Measurements from ENCODE around the gene CLK4.
"Not testable (repeated sequence)": the region's sequence is repeated elsewhere in the genome, so short reads cannot be mapped to it uniquely, and the experiment has no call there.

CLK4 gene

GRCh38 chr5:178589180-178590140 lies 37.4 kb downstream of the CLK4 start:
- Histone ChIP-seq H3K27ac (ENCODE audit: low read depth, low read length) (no peak overlapping the region), H3K27me3 (ENCODE audit: control insufficient read depth in 1 of 2, insufficient read depth in 2 of 2, low read length in 2 of 2) (peaks cover 19 to 37% of the 10 kb centered on the region in 2 donors), H3K9ac (ENCODE audit: low read depth in 1 of 2, low read length in 2 of 2) (no peak overlapping the region), H3K4me1 (ENCODE audit: control insufficient read depth in 1 of 2, insufficient read depth in 2 of 2, low read length in 2 of 2) (no peaks in the 10 kb centered on the region), H3K9me3 (ENCODE audit: control insufficient read depth in 1 of 2, low read length in 2 of 2) (peaks cover 0 to 4% of the 10 kb centered on the region in 2 donors), H3K36me3 (ENCODE audit: control insufficient read depth in 1 of 2, insufficient read depth in 2 of 2, low read length in 2 of 2) (no peaks in the 10 kb centered on the region), H3K4me3 (ENCODE audit: low read depth in 1 of 2, low read length in 2 of 2) (peak overlapping the region in 1 of 2 donors; percentile 40)

- H3K36me3 ChIP-seq (ENCODE audit: control insufficient read depth in 1 of 2, insufficient read depth in 2 of 2, low read length in 2 of 2): no peaks in the 10 kb centered on the region
- H3K9me3 ChIP-seq (ENCODE audit: control insufficient read depth in 1 of 2, low read length in 2 of 2): peaks cover 0 to 4% of the 10 kb centered on the region in 2 donors
- no peak overlapping the region for H3K27ac ChIP-seq (ENCODE audit: low read depth, low read length)
- H3K9ac ChIP-seq (ENCODE audit: low read depth in 1 of 2, low read length in 2 of 2): no peak overlapping the region
- H3K4me1 ChIP-seq (ENCODE audit: control insufficient read depth in 1 of 2, insufficient read depth in 2 of 2, low read length in 2 of 2): no peaks in the 10 kb centered on the region
- H3K4me3 ChIP-seq (ENCODE audit: low read depth in 1 of 2, low read length in 2 of 2): no peak overlapping the region
- H3K27me3 ChIP-seq (ENCODE audit: control insufficient read depth in 1 of 2, insufficient read depth in 2 of 2, low read length in 2 of 2): peaks cover 19 to 37% of the 10 kb centered on the region in 2 donors
These were observed 38.1 kb downstream of the CLK4 start for GRCh38 chr5:178588769-178589168.

- Histone ChIP-seq H3K4me1 (ENCODE audit: control insufficient read depth in 1 of 2, insufficient read depth in 2 of 2, low read length in 2 of 2) (no peaks in the 10 kb centered on the region), H3K9ac (ENCODE audit: low read depth in 1 of 2, low read length in 2 of 2) (no peak overlapping the region), H3K36me3 (ENCODE audit: control insufficient read depth in 1 of 2, insufficient read depth in 2 of 2, low read length in 2 of 2) (no peaks in the 10 kb centered on the region), H3K27me3 (ENCODE audit: control insufficient read depth in 1 of 2, insufficient read depth in 2 of 2, low read length in 2 of 2) (peaks cover 19 to 37% of the 10 kb centered on the region in 2 donors), H3K27ac (ENCODE audit: low read depth, low read length) (no peak overlapping the region), H3K4me3 (ENCODE audit: low read depth in 1 of 2, low read length in 2 of 2) (no peak overlapping the region), H3K9me3 (ENCODE audit: control insufficient read depth in 1 of 2, low read length in 2 of 2) (peaks cover 0 to 4% of the 10 kb centered on the region in 2 donors)
These were observed 38.9 kb downstream of the CLK4 start for GRCh38 chr5:178587763-178588611.

- no peaks in the 10 kb centered on the region for H3K36me3 ChIP-seq (ENCODE audit: control insufficient read depth in 1 of 2, insufficient read depth in 2 of 2, low read length in 2 of 2)
- no peak overlapping the region for H3K27ac ChIP-seq (ENCODE audit: low read depth, low read length)
- no peak overlapping the region for H3K4me3 ChIP-seq (ENCODE audit: low read depth in 1 of 2, low read length in 2 of 2)
- no peak overlapping the region for H3K9ac ChIP-seq (ENCODE audit: low read depth in 1 of 2, low read length in 2 of 2)
- peaks cover 0 to 4% of the 10 kb centered on the region in 2 donors for H3K9me3 ChIP-seq (ENCODE audit: control insufficient read depth in 1 of 2, low read length in 2 of 2)
- no peaks in the 10 kb centered on the region for H3K4me1 ChIP-seq (ENCODE audit: control insufficient read depth in 1 of 2, insufficient read depth in 2 of 2, low read length in 2 of 2)
- H3K27me3 ChIP-seq (ENCODE audit: control insufficient read depth in 1 of 2, insufficient read depth in 2 of 2, low read length in 2 of 2): peaks cover 19 to 35% of the 10 kb centered on the region in 2 donors
These were observed 40.5 kb downstream of the CLK4 start for GRCh38 chr5:178586396-178586795.

- not testable (repeated sequence) for H3K9me3 ChIP-seq (ENCODE audit: control insufficient read depth in 1 of 2, low read length in 2 of 2); H3K4me3 ChIP-seq (ENCODE audit: low read depth in 1 of 2, low read length in 2 of 2); H3K36me3 ChIP-seq (ENCODE audit: control insufficient read depth in 1 of 2, insufficient read depth in 2 of 2, low read length in 2 of 2); H3K4me1 ChIP-seq (ENCODE audit: control insufficient read depth in 1 of 2, insufficient read depth in 2 of 2, low read length in 2 of 2); H3K27ac ChIP-seq (ENCODE audit: low read depth, low read length); H3K9ac ChIP-seq (ENCODE audit: low read depth in 1 of 2, low read length in 2 of 2)
- H3K27me3 ChIP-seq (ENCODE audit: control insufficient read depth in 1 of 2, insufficient read depth in 2 of 2, low read length in 2 of 2): peaks cover 19 to 25% of the 10 kb centered on the region in 2 donors
These were observed 41.4 kb downstream of the CLK4 start for GRCh38 chr5:178585421-178585820.

- Histone ChIP-seq H3K9me3 (ENCODE audit: control insufficient read depth in 1 of 2, low read length in 2 of 2) (peaks cover 0 to 4% of the 10 kb centered on the region in 2 donors), H3K4me1 (ENCODE audit: control insufficient read depth in 1 of 2, insufficient read depth in 2 of 2, low read length in 2 of 2) (no peaks in the 10 kb centered on the region), H3K27ac (ENCODE audit: low read depth, low read length) (no peak overlapping the region), H3K27me3 (ENCODE audit: control insufficient read depth in 1 of 2, insufficient read depth in 2 of 2, low read length in 2 of 2) (peaks cover 6 to 13% of the 10 kb centered on the region in 2 donors), H3K4me3 (ENCODE audit: low read depth in 1 of 2, low read length in 2 of 2) (no peak overlapping the region), H3K36me3 (ENCODE audit: control insufficient read depth in 1 of 2, insufficient read depth in 2 of 2, low read length in 2 of 2) (no peaks in the 10 kb centered on the region), H3K9ac (ENCODE audit: low read depth in 1 of 2, low read length in 2 of 2) (no peak overlapping the region)
These were observed 43.6 kb downstream of the CLK4 start for GRCh38 chr5:178583279-178583678.

GRCh38 chr5:178582291-178582690 lies 44.6 kb downstream of the CLK4 start:
- Histone ChIP-seq H3K27ac (ENCODE audit: low read depth, low read length) (no peak overlapping the region), H3K36me3 (ENCODE audit: control insufficient read depth in 1 of 2, insufficient read depth in 2 of 2, low read length in 2 of 2) (no peaks in the 10 kb centered on the region), H3K9me3 (ENCODE audit: control insufficient read depth in 1 of 2, low read length in 2 of 2) (peaks cover 0 to 4% of the 10 kb centered on the region in 2 donors), H3K4me1 (ENCODE audit: control insufficient read depth in 1 of 2, insufficient read depth in 2 of 2, low read length in 2 of 2) (no peaks in the 10 kb centered on the region), H3K4me3 (ENCODE audit: low read depth in 1 of 2, low read length in 2 of 2) (no peak overlapping the region), H3K9ac (ENCODE audit: low read depth in 1 of 2, low read length in 2 of 2) (no peak overlapping the region), H3K27me3 (ENCODE audit: control insufficient read depth in 1 of 2, insufficient read depth in 2 of 2, low read length in 2 of 2) (peaks cover 4 to 14% of the 10 kb centered on the region in 2 donors)

- no peak overlapping the region for H3K27ac ChIP-seq (ENCODE audit: low read depth, low read length)
- H3K4me3 ChIP-seq (ENCODE audit: low read depth in 1 of 2, low read length in 2 of 2): no peak overlapping the region
- H3K9me3 ChIP-seq (ENCODE audit: control insufficient read depth in 1 of 2, low read length in 2 of 2): peaks cover 0 to 4% of the 10 kb centered on the region in 2 donors
- H3K4me1 ChIP-seq (ENCODE audit: control insufficient read depth in 1 of 2, insufficient read depth in 2 of 2, low read length in 2 of 2): no peaks in the 10 kb centered on the region
- no peak overlapping the region for H3K9ac ChIP-seq (ENCODE audit: low read depth in 1 of 2, low read length in 2 of 2)
- H3K36me3 ChIP-seq (ENCODE audit: control insufficient read depth in 1 of 2, insufficient read depth in 2 of 2, low read length in 2 of 2): no peaks in the 10 kb centered on the region
- peaks cover 0 to 14% of the 10 kb centered on the region in 2 donors for H3K27me3 ChIP-seq (ENCODE audit: control insufficient read depth in 1 of 2, insufficient read depth in 2 of 2, low read length in 2 of 2)
These were observed 45.2 kb downstream of the CLK4 start for GRCh38 chr5:178581621-178582020.

- Histone ChIP-seq H3K4me3 (ENCODE audit: low read depth in 1 of 2, low read length in 2 of 2) (no peak overlapping the region), H3K36me3 (ENCODE audit: control insufficient read depth in 1 of 2, insufficient read depth in 2 of 2, low read length in 2 of 2) (no peaks in the 10 kb centered on the region), H3K27ac (ENCODE audit: low read depth, low read length) (no peak overlapping the region), H3K27me3 (ENCODE audit: control insufficient read depth in 1 of 2, insufficient read depth in 2 of 2, low read length in 2 of 2) (peaks cover 0 to 12% of the 10 kb centered on the region in 2 donors), H3K4me1 (ENCODE audit: control insufficient read depth in 1 of 2, insufficient read depth in 2 of 2, low read length in 2 of 2) (no peaks in the 10 kb centered on the region), H3K9me3 (ENCODE audit: control insufficient read depth in 1 of 2, low read length in 2 of 2) (peaks cover 0 to 2% of the 10 kb centered on the region in 2 donors), H3K9ac (ENCODE audit: low read depth in 1 of 2, low read length in 2 of 2) (no peak overlapping the region)
These were observed 46.4 kb downstream of the CLK4 start for GRCh38 chr5:178580271-178580955.

All from duodenal mucosa (tissue), 2 donors.